NCI-H1092 treated with DMSO at 0.1 percent for 48 hours (cell line): ENCODE results near the gene RGN.
A peak's percentile ranks its signal among the peaks of the same experiment; 100 is the strongest.
"Not testable (repeated sequence)": the region's sequence is repeated elsewhere in the genome, so short reads cannot be mapped to it uniquely, and the experiment has no call there.

ENCODE experiments used
- DNase-seq: peaks from one replicate; lab custom pipeline; 2025; lab: John Stamatoyannopoulos, UW

Gene RGN

DNA sequence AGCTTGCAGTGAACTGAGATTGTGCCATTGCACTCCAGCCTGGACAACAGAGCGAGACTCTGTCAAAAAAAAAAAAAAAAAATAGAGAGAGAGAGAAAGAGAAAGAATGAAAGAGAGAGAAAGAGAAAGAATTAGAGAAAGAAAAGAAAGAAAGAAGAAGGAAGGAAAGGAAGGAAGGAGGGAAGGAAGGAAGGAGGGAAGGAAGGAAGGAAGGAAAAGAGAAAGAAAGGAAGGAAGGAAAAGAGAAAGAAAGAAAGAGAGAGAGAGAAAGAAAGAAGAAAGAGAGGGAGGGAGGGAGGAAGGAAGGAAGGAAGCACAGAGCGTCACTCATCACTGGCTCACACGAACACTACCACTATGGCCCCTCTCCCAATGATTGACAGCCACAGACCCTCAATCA is 46.2 kb downstream of the RGN start:
- DNase-seq, result not testable (repeated sequence)

DNA sequence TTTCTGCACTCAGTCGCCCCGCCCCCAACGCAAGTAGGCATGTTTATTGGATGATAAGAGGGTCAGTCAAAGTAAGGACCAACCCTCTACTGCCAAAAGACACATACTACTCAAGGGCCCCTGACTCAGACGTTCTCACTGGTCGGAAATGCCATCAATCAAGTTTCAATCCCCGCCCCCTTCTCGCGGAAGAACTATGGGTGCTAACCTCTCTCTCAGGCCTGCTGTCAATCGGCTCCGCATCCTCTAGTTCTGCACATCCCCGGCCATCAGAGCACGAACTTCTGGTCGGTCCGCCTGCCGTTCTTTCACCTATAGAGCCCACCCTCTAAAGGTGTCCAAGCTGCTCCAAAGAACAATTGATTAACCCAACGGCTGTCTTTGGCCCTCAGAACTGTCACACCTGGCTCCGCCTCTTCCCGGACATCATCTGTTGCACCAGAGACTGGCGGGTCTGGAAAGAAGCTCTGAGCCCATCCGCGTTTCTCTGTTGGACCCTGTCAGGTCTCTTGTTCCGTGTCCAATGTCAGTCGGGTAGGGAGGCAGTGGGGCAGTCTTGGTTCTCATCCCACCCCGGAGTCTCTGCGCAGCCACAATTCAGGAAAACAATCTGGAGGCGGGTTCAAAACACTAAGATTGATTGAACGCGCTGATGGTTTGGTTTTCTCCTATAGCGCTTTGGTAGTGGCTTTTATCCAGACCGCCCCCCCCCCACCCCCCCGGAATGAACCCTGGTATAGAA is 51.1 kb downstream of the RGN start:
- DNase-seq, result peak; percentile 98

DNA sequence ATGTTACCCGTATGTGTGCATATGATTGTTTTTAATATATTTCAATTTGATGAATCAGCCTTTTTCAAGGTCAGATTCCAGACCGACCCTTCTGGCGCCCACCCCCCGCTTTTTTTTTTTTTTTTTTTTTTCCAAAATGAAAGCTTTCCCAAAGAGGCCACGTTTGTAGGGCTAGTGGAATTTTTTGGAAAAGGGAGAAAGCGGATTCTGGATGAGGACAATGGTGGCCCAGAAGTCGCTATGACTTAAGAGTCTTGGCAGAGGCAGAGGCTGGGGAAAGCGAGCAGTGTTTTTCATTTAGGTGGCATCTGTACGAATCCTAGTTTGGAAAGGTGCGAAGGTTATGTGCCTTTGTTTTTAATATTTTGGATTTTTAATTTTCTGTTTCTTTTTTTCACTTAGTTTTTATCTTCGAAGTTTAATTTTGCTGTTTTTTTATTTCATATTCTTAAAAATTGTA is 51.7 kb downstream of the RGN start:
- DNase-seq, result peak; percentile 44

DNA sequence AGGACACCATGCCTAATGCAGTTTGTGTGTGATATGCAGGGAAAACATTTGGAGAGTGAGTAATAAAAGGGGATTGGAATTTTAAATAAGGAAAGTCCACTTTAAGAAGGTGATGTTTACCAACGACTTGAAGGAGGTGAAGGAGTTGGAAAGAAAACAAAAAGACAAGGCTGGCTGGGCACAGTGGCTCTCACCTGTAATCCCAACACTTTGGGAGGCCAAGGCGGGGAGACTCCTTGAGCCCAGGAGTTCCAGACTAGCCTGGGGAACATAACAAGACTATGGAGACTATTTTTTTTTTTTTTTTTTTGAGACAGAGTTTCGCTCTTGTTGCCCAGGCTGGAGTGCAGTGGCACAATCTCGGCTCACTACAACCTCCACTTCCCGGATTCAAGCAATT is 55.2 kb downstream of the RGN start:
- no peak for DNase-seq

DNA sequence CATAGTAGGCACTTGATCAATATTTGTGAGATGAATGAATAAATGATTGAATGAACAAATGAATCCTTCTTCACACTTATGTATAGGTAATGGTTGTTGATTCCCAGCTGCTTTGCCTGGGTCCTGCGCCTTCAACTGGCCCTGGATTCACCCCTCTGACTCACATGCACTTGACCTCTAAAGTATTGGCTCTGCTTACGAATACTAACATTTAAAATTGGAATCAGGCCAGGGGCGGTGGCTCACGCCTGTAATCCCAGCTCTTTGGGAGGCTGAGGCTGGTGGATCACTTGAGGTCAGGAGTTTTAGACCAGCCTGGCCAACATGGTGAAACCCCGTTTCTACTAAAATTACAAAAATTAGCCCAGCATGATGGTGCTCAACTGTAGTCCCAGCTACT is 57.4 kb downstream of the RGN start:
- DNase-seq, result peak; percentile 1

DNA sequence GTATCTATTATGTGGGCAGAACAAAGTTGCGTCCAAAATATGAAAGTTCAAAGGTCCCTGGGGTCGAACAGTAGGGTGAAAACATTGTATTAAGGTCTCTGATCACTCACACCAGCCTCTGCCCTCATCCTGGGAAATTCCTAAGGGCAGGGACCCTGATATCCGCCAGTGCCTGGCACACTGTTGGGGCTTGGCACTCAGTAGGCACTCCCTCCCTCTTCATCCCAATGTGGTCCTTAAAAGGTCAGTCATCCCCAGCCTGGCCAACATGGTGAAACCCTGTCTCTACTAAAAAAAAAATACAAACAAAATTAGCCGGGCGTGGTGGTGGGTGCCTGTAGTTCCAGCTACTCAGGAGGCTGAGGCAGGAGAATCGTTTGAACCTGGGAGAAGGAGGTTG is 59.9 kb downstream of the RGN start:
- no peak for DNase-seq
